HL-60 (cell line): ENCODE results near the gene ARHGAP24.

Experiments used
- CTCF ChIP-seq: IDR thresholded peaks from one replicate; pipeline ENCODE4 v1.5.1; 2011; ENCODE audit warnings: low read length, control low read depth, inconsistent platforms; ENCODE audit not compliant: insufficient read depth
- GABPA ChIP-seq: IDR thresholded peaks from 2 replicates; pipeline ENCODE4 v1.6.1; 2012; ENCODE audit warnings: low read depth
- POLR2AphosphoS5 ChIP-seq: IDR thresholded peaks from 2 replicates; pipeline ENCODE4 v1.6.1; 2012; ENCODE audit warnings: low read depth
- REST ChIP-seq: IDR thresholded peaks from 2 replicates; pipeline ENCODE4 v1.6.1; 2012; ENCODE audit warnings: low read depth; ENCODE audit not compliant: insufficient replicate concordance
- SPI1 ChIP-seq: IDR thresholded peaks from 2 replicates; pipeline ENCODE4 v1.6.1; 2012; ENCODE audit warnings: low read depth, mild to moderate bottlenecking, borderline replicate concordance

GRCh38 chr4:85886665-85887064, 411.7 kb downstream of the ARHGAP24 start:
- no peak for TF ChIP-seq CTCF
- TF ChIP-seq REST: no peak
- no peak for TF ChIP-seq POLR2AphosphoS5
- TF ChIP-seq GABPA: no peak
- TF ChIP-seq SPI1: no peak
